Activated CD8-positive, alpha-beta memory T cell treated with anti-CD3 and anti-CD28 coated beads, Interleukin-2, amount 50 U/mL, for 48 hours (primary cell): ENCODE results near the gene KLF2.

Experiments
- DNase-seq: peaks from one replicate; pipeline ENCODE4 v3.0.0-alpha.2; 2020

KLF2 gene

DNA sequence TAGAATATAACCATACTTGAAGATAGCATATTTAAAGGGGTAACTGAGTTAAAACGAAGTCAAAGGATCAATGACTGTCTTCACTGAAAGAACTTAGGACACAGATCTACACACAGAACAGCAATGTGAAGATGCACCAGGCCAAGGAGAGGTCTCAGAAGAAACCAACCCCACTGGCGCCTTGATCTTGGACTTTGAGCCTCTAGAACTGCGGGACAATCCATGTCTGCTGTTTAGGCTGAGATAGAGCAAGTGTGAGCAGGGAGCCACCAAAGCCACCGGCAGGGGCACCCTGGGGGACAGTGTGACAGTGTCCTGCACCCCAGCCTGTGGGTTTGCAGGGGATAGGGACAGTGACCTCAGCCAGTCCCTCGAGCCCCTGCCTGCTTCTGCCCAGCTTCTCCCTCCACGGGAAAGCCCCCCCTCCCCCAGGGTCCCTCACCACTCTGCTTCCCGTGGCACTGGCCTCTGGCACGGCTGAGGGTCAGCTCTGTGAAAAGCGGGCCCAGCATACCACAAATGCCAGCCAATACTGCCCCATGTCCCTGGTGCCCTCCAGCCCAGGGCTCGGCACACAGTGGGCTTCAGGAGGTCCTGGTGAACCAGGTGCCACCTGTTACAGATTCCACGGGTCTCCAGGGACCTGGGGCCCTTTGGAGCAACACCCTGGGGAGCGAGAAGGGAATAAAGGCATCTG lies 40.8 kb downstream of the KLF2 start:
- no peak for DNase-seq

- no peak for DNase-seq
Observed at GRCh38 chr19:16366056-16366432, 41.4 kb downstream of the KLF2 start.

- no peak for DNase-seq
Observed at GRCh38 chr19:16366433-16367260, 42.0 kb downstream of the KLF2 start.

- no peak for DNase-seq
Observed at GRCh38 chr19:16367261-16367683, 42.6 kb downstream of the KLF2 start.

DNA sequence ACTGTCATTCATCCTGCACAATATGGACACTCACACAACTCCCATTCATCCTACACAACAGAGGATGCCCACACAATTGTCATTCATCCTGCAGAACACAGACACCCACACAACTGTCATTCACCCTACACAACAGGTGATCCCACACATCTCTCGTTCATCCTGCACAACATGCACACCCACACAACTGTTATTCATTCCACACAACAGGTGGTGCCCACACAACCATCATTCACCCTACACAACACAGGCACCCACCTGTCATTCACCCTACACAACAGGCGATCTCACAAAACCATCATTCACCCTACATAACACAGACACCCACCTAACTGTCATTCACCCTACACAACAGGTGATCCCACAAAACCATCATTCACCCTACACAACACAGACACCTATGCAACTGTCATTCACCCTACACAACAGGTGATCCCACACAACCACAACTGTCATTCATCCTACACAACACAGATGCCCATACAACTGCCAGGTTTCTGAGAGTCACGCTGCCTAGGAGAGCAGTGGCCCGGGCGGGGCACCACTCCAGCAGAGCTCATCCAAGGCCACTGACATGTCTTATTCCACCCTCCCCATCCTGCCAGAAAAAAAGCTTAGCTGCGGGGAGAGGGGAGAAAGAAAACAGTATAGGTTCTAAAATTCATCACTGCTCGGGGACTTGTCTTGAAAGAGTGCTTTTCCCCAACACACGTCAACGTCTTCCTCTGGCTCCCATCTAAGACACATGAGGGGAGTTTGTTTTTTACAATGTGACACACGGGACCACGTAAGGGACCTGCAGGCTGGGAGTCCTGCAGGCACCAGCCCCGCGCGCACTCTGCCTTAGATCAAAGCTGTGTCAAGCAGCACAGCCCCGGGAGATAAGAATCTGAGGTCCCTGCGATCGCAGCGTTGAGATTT lies 44.0 kb downstream of the KLF2 start:
- no peak for DNase-seq

DNA sequence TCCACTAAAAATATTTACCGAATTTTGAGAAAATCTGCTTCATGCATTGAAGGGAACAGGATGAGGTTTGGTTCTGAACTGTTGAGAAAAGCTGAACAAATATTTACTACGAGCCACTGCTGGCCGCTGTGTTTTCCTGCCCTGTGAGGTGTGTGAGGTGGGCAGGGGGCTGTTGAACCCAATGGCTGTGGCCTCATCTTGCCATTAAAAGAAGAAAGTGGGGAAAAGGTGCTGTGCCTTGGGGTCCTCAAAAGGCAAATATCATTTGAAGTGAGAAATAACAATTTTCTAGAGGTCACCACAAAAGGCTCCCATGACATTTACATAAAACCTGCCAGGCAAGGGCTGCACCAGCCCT lies 44.7 kb downstream of the KLF2 start:
- DNase-seq: no peak

- DNase-seq: peak; percentile 55
Observed at GRCh38 chr19:16369664-16370576, 45.3 kb downstream of the KLF2 start.

GRCh38 chr19:16370641-16371391 lies 46.2 kb downstream of the KLF2 start:
- peak; percentile 60 for DNase-seq

DNA sequence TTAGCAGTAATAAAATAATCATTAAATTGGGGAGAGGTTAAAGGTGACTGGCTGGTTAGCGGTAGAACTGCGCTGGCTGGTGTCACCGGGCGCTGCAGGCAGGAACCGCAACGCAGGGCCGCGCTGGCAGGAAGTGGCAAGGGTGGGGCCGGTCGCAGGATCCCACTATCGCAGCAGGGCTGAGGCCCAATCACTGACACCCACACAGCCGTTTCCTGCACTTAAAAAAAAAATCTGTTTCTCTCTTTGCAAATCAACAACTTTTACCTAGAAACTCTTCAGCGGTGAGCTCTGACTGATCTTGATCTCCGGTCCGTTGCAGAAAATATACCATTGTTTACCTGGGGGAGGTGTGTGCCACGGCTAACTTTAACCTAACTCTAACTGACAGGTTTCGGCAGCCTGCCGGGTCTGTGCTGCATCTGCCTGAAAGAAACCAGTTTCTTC lies 46.9 kb downstream of the KLF2 start:
- DNase-seq: peak; percentile 89

DNA sequence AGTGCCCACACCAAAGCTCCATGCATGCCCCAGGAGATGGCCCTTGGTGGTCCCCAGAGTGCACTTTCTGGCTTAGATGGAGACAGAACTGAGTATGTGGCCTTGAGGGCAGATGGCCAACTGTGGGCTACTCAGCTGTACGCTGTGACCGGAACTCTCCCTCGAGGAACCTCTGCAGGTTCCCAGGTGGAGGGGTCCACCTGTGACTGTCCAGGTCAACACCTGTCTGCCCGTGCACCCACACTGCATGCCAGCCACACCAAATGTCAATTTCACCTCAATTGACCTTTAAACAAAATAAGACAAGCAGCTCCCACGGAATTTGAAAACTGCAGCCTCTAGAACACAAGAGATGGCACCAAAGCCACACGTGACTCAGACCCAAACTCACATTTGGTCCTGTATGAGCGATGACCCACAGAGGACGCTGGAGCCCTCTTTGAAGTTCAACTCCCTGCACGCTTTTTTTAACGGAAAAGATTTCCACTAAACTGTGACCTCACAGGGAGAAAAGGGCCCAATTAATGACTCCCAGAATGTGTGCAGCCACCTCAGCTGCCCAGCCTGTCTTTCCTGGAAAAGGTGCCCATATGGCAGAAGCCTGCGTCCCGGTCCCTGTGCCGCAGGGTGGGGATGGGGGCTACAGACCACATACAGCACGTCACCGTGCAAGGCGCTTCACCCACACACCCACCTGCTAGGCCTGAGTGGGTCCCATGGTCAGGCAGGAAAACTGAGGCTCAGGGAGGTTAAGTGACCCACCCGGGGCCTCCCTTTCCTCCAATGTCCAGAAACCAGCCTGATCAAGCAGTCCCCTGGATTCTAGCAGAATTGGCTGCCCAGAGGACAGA lies 47.7 kb downstream of the KLF2 start:
- peak; percentile 51 for DNase-seq

DNA sequence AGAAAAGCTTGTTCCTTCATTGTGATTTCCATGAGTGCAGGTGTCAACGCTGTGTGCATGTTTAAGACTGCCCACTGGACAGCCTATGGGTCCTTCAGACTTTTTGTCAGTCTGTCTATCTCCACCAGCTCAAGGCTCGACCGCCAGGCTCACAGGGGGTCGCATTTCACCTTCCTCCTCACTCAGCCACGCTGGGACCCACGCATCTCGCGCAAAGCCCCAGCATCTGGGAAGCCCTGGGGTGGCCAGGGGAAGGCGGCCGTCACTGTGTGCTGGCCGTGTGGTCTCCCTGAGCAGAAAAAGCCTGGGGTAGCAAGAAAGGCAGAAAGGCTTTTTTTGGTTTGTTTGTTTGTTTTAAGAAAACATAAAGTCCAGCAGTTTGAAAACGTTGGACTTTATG lies 48.5 kb downstream of the KLF2 start:
- peak; percentile 50 for DNase-seq

DNA sequence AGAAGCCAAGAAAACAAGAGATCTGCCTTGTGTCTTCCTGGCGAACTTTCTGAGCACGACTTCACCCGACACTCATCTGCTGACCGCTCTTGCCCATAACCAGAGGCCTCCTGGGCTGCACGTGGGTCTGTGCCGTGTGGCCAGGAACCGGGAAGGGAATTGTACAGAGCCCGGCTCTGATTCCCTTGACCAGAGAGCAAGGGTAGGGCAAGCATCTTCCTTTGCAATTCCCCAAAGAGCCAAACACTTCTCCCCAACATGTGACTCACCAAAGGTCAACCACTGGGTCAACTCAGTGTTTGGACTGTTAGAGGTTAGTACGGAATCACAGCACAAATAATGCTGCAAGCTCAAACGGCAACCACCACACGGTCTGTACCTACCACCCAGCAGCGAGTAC lies 48.9 kb downstream of the KLF2 start:
- DNase-seq: no peak

GRCh38 chr19:16373989-16374388 lies 49.4 kb downstream of the KLF2 start:
- DNase-seq: peak; percentile 50

DNA sequence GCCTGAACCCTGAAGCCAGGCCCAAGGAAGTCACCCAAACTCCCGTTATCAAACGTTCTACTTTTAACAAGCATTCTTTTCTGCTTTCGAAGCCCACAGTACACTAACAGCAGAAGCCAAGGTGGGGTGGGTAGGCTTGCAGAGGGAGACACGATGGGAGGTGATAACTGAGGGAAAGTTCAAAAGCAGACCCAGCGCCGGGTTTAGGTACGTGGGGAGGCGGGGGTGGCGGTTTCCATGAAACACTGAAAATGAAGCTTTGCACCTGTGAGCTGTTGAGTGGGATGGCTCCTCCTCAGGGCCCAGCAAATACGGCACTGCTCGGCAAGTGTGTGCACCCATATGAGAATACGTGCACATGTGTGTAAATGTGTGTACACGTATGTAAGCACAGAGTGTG lies 49.8 kb downstream of the KLF2 start:
- peak; percentile 56 for DNase-seq

GRCh38 chr19:16375157-16375935 lies 50.7 kb downstream of the KLF2 start:
- peak; percentile 50 for DNase-seq

DNA sequence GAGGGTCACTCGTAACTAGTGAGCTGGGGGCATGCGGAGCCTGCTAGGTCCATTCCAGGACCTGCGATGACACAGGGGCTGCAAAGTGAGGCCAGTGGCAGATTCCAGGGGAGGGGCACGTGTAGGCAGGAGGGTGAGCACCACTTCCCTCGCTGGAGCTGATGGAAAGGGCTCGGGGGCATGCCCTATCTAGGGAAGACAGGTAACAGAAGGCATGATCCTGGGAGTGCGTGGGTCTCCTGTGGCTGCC lies 51.2 kb downstream of the KLF2 start:
- no peak for DNase-seq

GRCh38 chr19:16376241-16376640 lies 51.6 kb downstream of the KLF2 start:
- no peak for DNase-seq

DNA sequence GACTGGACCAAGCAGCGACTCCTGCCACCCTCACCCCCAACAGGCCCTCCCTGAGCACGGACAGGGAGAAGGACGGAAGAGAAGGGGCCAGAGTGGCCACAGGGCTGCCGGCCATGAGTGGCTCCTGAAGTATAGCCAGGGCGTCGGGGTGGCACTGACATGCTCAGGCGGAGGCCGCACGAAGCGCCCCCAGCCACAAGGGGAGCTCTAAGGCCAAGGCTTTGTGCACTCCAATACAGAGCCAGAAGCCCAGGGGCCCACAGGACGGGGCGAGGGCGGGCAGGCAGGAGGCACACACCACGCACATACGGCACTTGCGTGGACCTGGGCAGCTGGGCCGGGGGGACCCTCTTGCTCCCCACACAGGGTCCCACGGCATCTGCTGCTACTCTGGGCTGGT lies 52.0 kb downstream of the KLF2 start:
- DNase-seq: peak; percentile 66

DNA sequence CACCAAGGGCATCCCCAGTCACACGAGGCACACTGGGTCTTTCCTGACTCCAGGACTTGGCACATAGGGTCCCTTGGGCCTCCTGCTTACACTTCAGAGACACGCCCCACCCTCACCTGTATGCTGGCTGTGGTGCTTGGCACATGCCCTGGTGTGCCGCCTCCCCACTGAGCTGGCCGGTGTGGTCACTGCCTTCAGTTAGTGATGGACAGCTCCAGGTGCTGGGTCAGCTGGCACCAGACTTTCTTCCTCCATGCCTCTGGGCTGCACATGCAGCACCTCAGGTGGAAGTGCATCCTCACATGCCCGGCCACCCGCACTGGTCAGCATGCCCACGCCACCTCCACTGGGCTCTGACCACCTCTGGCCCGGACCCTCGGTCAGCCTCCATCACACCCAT lies 52.9 kb downstream of the KLF2 start:
- DNase-seq: no peak
